GM12878 (cell line): ENCODE results near the gene COBLL1. TPM values are rescaled to one million over a fixed set of nuclear protein-coding genes. Genes with fewer than 3 reads are reported as not detected.

Experiments used
- ATAC-seq: fragments of 200-7000 bp; cut with Tn5 transposase; 3 replicates; pipeline ENCODE4 v1.9.1; 2020; ENCODE audit warnings: mild to moderate bottlenecking, moderate library complexity
- BruUV-seq: library from RNA; stranded (reverse); fragments of 400-500 nt; replicated peaks from 2 replicates; lab custom pipeline; 2021; lab: Mats Ljungman, UMichigan
- CTCF ChIA-PET: fragments of 300-600 bp; sonication (Branson Sonifier 250); formaldehyde crosslinking; extraction: SDS; loops from one replicate; lab custom pipeline; 2021; ENCODE audit warnings: inconsistent platforms; lab: Yijun Ruan, JAX
- POLR2A ChIA-PET: fragments of 350-600 bp; formaldehyde crosslinking; extraction: SDS; loops from one replicate; lab custom pipeline; 2021; ENCODE audit warnings: inconsistent platforms; lab: Charles Lee
- RAD21 ChIA-PET: fragments of 300-600 bp; sonication (Branson Sonifier 250); formaldehyde crosslinking; loops from one replicate; lab custom pipeline; 2023; ENCODE audit warnings: antibody characterized with exemption; ENCODE audit not compliant: unreplicated experiment; lab: Charles Lee
- SMC1A ChIA-PET: fragments of 300-600 bp; sonication (Branson Sonifier 250); formaldehyde crosslinking; loops from one replicate; lab custom pipeline; 2023; ENCODE audit not compliant: unreplicated experiment, uncharacterized antibody; lab: Charles Lee
- DNase-seq: peaks from one replicate; pipeline ENCODE4 v3.0.0-alpha.2; 2011; ENCODE audit warnings: low read depth, low spot score
- FAIRE-seq: peaks from 3 replicates; lab custom pipeline; 2011; peaks lifted over from hg19 to GRCh38; lab: Jason Lieb, UNC
- H2AFZ ChIP-seq: 2 replicates; pipeline ENCODE4 v1.6.0; 2011; ENCODE audit warnings: low read depth, low read length, control low read depth; ENCODE audit not compliant: control insufficient read depth
- H3K27ac ChIP-seq: 2 replicates; pipeline ENCODE4 v1.5.1; 2011; ENCODE audit warnings: control low read depth; ENCODE audit not compliant: control insufficient read depth, insufficient read depth
- H3K27me3 ChIP-seq, 2 experiments: replicated peaks in 1 of 2; 2 replicates each; pipeline versions ENCODE4 v1.6.0 to v1.6.1; 2011; ENCODE audit warnings: low read length in 1 of 2; ENCODE audit not compliant: control insufficient read depth in 2 of 2, insufficient read depth in 2 of 2
- H3K36me3 ChIP-seq, 2 experiments: 2 replicates each; pipeline ENCODE4 v1.5.1; 2011; ENCODE audit warnings: low read length in 1 of 2; ENCODE audit not compliant: control insufficient read depth in 2 of 2, insufficient read depth in 2 of 2
- H3K4me1 ChIP-seq: 2 replicates; pipeline ENCODE4 v1.6.1; 2011; ENCODE audit warnings: mild to moderate bottlenecking, low read length, moderate library complexity, mixed read lengths; ENCODE audit not compliant: control insufficient read depth, insufficient read depth
- H3K4me2 ChIP-seq: 2 replicates; pipeline ENCODE4 v1.6.0; 2011; ENCODE audit warnings: control low read depth; ENCODE audit not compliant: control insufficient read depth, insufficient read depth
- H3K4me3 ChIP-seq: fragments of 200-600 bp; sonication (generic); 2 replicates; pipeline ENCODE4 v1.5.1; 2016
- H3K79me2 ChIP-seq: 2 replicates; pipeline ENCODE4 v1.6.0; 2011; ENCODE audit warnings: low read length; ENCODE audit not compliant: control insufficient read depth, insufficient read depth
- H3K9ac ChIP-seq: 2 replicates; pipeline ENCODE4 v1.8.0; 2011; ENCODE audit warnings: low read length, control low read depth, mixed read lengths; ENCODE audit not compliant: control insufficient read depth, insufficient read depth
- H3K9me3 ChIP-seq: replicated peaks from 3 replicates; pipeline ENCODE4 v1.5.1; 2011; ENCODE audit warnings: mild to moderate bottlenecking, low read length; ENCODE audit not compliant: control insufficient read depth, insufficient read depth
- H4K20me1 ChIP-seq: 2 replicates; pipeline ENCODE4 v1.6.0; 2011; ENCODE audit not compliant: control insufficient read depth, insufficient read depth
- BACH1 ChIP-seq: fragments of 450-650 bp; IDR thresholded peaks from 2 replicates; pipeline ENCODE4 v1.6.1; 2017; ENCODE audit warnings: mild to moderate bottlenecking, borderline replicate concordance
- CBX3 ChIP-seq: fragments of 200-600 bp; sonication (generic); IDR thresholded peaks from 2 replicates; pipeline ENCODE4 v1.6.1; 2016; ENCODE audit warnings: low read depth, borderline replicate concordance
- KDM1A ChIP-seq: fragments of 200-600 bp; sonication (generic); IDR thresholded peaks from 2 replicates; pipeline ENCODE4 v1.6.1; 2016; ENCODE audit warnings: borderline replicate concordance
- POU2F2 ChIP-seq: IDR thresholded peaks from 3 replicates; pipeline ENCODE4 v1.6.1; 2011; ENCODE audit warnings: low read depth, mild to moderate bottlenecking, low read length, borderline replicate concordance
- RELA ChIP-seq: fragments of 450-650 bp; IDR thresholded peaks from 2 replicates; pipeline ENCODE4 v1.8.0; 2014; ENCODE audit warnings: borderline replicate concordance; ENCODE audit not compliant: partially characterized antibody
- SIX5 ChIP-seq: IDR thresholded peaks from 2 replicates; pipeline ENCODE4 v1.6.1; 2011; ENCODE audit warnings: mild to moderate bottlenecking, low read depth, low read length, moderate library complexity; ENCODE audit not compliant: severe bottlenecking
- SMARCA5 ChIP-seq: fragments of 450-650 bp; IDR thresholded peaks from 2 replicates; pipeline ENCODE4 v1.6.1; 2017; ENCODE audit warnings: mild to moderate bottlenecking
- SUPT20H ChIP-seq: IDR thresholded peaks from 2 replicates; pipeline ENCODE4 v1.6.1; 2011; ENCODE audit warnings: low read depth, mild to moderate bottlenecking, low read length, moderate library complexity, borderline replicate concordance; ENCODE audit not compliant: control insufficient read depth
- TAF1 ChIP-seq: IDR thresholded peaks from 2 replicates; pipeline ENCODE4 v1.6.1; 2011; ENCODE audit warnings: mild to moderate bottlenecking, low read depth, low read length, borderline replicate concordance
- TCF12 ChIP-seq: IDR thresholded peaks from 2 replicates; pipeline ENCODE4 v1.6.1; 2011; ENCODE audit warnings: low read depth, mild to moderate bottlenecking, low read length
- ZNF622 ChIP-seq: fragments of 450-650 bp; IDR thresholded peaks from 2 replicates; pipeline ENCODE4 v1.6.1; 2017; ENCODE audit warnings: mild to moderate bottlenecking, inconsistent platforms
- ZZZ3 ChIP-seq: IDR thresholded peaks from 2 replicates; pipeline ENCODE4 v1.6.1; 2011; ENCODE audit warnings: low read depth; ENCODE audit not compliant: control insufficient read depth, insufficient read length
- WGBS: methylation state at CpG from one replicate; pipeline ENCODE4 v1.1.6; 2016; ENCODE audit warnings: low lambda C conversion rate; ENCODE audit not compliant: insufficient replicate concordance, insufficient coverage; ENCODE audit errors: missing lambda C conversion rate; 5-methylcytosine and 5-hydroxymethylcytosine counted together
- in situ Hi-C: fragments of 300-500 bp; cut with MboI; formaldehyde crosslinking; loops from 9 replicates; pipeline ENCODE4 v1.14.3; 2018; ENCODE audit warnings: mixed read lengths
- intact Hi-C: fragments of 100-400 bp; cut with micrococcal nuclease; formaldehyde crosslinking; loops from one replicate; pipeline ENCODE4 v1.14.2; 2022; ENCODE audit not compliant: unreplicated experiment
- polyA plus RNA-seq, 11 experiments: library from polyadenylated mRNA; depleted of rRNA in 4 of 11; unstranded in 6 of 11; stranded (reverse) in 5 of 11; fragments of >200 nt; fragmentation: Nextera tagmentation in 4 of 11; fragmentation: Illumina TruSeq in 1 of 11; extraction: Ambion mirVana in 4 of 11; extraction: Trizol in 1 of 11; gene quantifications; 1 replicate in 1 of 11; 2 replicates in 10 of 11; pipeline versions ENCODE4 v1.2.1 to v1.2.3, GENCODE V29; 2011 to 2016; ENCODE audit warnings: inconsistent platforms in 2 of 11, missing spikeins in 2 of 11, low read depth in 1 of 11
- total RNA-seq, 4 experiments: library from RNA; depleted of rRNA in 3 of 4; stranded (reverse); fragments of >200 nt in 3 of 4; fragmentation: Illumina TruSeq in 1 of 4; extraction: Trizol in 1 of 4; gene quantifications; 2 replicates each; pipeline versions ENCODE4 v1.2.1 to v1.2.3, GENCODE V29; 2013 to 2021
- TF ChIP-seq, protein P1 (sequence below): fragments of 450-650 bp; conservative IDR thresholded peaks from 2 replicates; pipeline ENCODE4 v1.6.1; 2017; ENCODE audit warnings: mild to moderate bottlenecking, moderate library complexity
- TF ChIP-seq, protein P2 (sequence below): IDR thresholded peaks from 2 replicates; pipeline ENCODE4 v1.6.1; 2012; ENCODE audit warnings: low read depth, low read length, improper control_type of control experiment
- TF ChIP-seq, protein P3 (sequence below): fragments of 450-650 bp; IDR thresholded peaks from 2 replicates; pipeline ENCODE4 v1.6.1; 2014; ENCODE audit warnings: mild to moderate bottlenecking
- TF ChIP-seq, protein P4 (sequence below): fragments of 450-650 bp; IDR thresholded peaks from 2 replicates; pipeline ENCODE4 v1.6.1; 2017; ENCODE audit warnings: low read depth, mild to moderate bottlenecking, moderate library complexity
- TF ChIP-seq, protein P5 (sequence below), 3 experiments: IDR thresholded peaks in 2 of 3; conservative IDR thresholded peaks in 1 of 3; 2 replicates each; pipeline ENCODE4 v1.5.1; 2011; ENCODE audit warnings: low read depth in 3 of 3, low read length in 3 of 3, mild to moderate bottlenecking in 3 of 3, control low read depth in 2 of 3, moderate library complexity in 2 of 3, inconsistent platforms in 1 of 3, mixed read lengths in 1 of 3; ENCODE audit not compliant: control insufficient read depth in 2 of 3, insufficient read depth in 1 of 3; ENCODE audit errors: extremely low read depth in 1 of 3

Gene COBLL1
- total and polyA plus RNA-seq, 10 of the 15 experiments (the other 5 are each of a cell fraction or from before 2014, with no cell fraction given): 0.46 TPM; not detected in 9

DNA sequence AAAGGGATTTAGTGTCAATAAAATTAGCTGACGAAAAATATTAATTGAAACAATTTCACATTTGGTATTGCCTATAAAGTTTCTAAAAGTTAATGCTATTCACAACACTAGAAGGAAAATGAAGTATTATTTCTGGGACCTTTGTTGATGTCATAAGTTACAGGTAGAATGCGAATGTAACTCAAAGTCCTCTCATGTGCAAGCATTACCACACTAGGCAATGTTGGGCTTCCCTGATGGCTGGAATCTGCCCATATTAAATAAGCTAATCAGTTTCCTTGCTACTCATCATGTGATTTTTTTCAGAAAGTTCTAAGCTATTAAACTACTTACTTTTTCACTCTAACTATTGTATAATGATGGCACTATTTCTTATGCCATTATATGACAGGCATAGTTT lies 44.6 kb downstream of the COBLL1 start:
- Histone ChIP-seq H3K4me2 (no peak overlapping the region), H3K27me3 (no peaks in the 10 kb centered on the region), H3K4me3 (no peak overlapping the region), H3K4me1 (no peaks in the 10 kb centered on the region), H3K27ac (no peak overlapping the region), H3K9ac (no peak overlapping the region), H3K9me3 (no peaks in the 10 kb centered on the region), H2AFZ (no peak overlapping the region), H3K79me2 (no peaks in the 10 kb centered on the region), H3K36me3 (no peaks in the 10 kb centered on the region), H4K20me1 (no peaks in the 10 kb centered on the region; the same call in 1 of the 2 replicates)
- ChIA-PET SMC1A (interaction anchor here (0.7 kb wide), 1 partner anchor 580 kb away, joined by 3 read pairs; no protein-coding TSS in a partner anchor), RAD21 (no interaction called here), CTCF (no interaction called here), POLR2A (no interaction called here)
- TF ChIP-seq POU2F2 (no peak), SIX5 (no peak), TCF12 (no peak), ZZZ3 (no peak), TAF1 (no peak), BACH1 (no peak), CBX3 (no peak), RELA (no peak), KDM1A (no peak), ZNF622 (no peak), SMARCA5 (no peak), SUPT20H (no peak)
- TF ChIP-seq, protein P1, sequence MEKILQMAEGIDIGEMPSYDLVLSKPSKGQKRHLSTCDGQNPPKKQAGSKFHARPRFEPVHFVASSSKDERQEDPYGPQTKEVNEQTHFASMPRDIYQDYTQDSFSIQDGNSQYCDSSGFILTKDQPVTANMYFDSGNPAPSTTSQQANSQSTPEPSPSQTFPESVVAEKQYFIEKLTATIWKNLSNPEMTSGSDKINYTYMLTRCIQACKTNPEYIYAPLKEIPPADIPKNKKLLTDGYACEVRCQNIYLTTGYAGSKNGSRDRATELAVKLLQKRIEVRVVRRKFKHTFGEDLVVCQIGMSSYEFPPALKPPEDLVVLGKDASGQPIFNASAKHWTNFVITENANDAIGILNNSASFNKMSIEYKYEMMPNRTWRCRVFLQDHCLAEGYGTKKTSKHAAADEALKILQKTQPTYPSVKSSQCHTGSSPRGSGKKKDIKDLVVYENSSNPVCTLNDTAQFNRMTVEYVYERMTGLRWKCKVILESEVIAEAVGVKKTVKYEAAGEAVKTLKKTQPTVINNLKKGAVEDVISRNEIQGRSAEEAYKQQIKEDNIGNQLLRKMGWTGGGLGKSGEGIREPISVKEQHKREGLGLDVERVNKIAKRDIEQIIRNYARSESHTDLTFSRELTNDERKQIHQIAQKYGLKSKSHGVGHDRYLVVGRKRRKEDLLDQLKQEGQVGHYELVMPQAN: no peak
- TF ChIP-seq, protein P2, sequence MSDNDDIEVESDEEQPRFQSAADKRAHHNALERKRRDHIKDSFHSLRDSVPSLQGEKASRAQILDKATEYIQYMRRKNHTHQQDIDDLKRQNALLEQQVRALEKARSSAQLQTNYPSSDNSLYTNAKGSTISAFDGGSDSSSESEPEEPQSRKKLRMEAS: no peak
- TF ChIP-seq, protein P3, sequence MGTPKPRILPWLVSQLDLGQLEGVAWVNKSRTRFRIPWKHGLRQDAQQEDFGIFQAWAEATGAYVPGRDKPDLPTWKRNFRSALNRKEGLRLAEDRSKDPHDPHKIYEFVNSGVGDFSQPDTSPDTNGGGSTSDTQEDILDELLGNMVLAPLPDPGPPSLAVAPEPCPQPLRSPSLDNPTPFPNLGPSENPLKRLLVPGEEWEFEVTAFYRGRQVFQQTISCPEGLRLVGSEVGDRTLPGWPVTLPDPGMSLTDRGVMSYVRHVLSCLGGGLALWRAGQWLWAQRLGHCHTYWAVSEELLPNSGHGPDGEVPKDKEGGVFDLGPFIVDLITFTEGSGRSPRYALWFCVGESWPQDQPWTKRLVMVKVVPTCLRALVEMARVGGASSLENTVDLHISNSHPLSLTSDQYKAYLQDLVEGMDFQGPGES: no peak
- TF ChIP-seq, protein P4, sequence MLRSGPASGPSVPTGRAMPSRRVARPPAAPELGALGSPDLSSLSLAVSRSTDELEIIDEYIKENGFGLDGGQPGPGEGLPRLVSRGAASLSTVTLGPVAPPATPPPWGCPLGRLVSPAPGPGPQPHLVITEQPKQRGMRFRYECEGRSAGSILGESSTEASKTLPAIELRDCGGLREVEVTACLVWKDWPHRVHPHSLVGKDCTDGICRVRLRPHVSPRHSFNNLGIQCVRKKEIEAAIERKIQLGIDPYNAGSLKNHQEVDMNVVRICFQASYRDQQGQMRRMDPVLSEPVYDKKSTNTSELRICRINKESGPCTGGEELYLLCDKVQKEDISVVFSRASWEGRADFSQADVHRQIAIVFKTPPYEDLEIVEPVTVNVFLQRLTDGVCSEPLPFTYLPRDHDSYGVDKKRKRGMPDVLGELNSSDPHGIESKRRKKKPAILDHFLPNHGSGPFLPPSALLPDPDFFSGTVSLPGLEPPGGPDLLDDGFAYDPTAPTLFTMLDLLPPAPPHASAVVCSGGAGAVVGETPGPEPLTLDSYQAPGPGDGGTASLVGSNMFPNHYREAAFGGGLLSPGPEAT: no peak
- TF ChIP-seq, protein P5, sequence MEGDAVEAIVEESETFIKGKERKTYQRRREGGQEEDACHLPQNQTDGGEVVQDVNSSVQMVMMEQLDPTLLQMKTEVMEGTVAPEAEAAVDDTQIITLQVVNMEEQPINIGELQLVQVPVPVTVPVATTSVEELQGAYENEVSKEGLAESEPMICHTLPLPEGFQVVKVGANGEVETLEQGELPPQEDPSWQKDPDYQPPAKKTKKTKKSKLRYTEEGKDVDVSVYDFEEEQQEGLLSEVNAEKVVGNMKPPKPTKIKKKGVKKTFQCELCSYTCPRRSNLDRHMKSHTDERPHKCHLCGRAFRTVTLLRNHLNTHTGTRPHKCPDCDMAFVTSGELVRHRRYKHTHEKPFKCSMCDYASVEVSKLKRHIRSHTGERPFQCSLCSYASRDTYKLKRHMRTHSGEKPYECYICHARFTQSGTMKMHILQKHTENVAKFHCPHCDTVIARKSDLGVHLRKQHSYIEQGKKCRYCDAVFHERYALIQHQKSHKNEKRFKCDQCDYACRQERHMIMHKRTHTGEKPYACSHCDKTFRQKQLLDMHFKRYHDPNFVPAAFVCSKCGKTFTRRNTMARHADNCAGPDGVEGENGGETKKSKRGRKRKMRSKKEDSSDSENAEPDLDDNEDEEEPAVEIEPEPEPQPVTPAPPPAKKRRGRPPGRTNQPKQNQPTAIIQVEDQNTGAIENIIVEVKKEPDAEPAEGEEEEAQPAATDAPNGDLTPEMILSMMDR (IDR thresholded peaks at IDR 0.05 in 2 of 3, conservative IDR thresholded peaks at IDR 0.05 in 1 of 3; ENCODE audit: control insufficient read depth in 2 of 3, extremely low read depth in 1 of 3, insufficient read depth in 1 of 3, low read depth in 3 of 3, low read length in 3 of 3): no peak
- no peak for FAIRE-seq
- ATAC-seq: no peak
- in situ Hi-C loops: no loop called here
- DNase-seq: no peak
- intact Hi-C loops: no loop called here
- no TSS peak for BruUV-seq
- WGBS: 68% methylated on average over 2 of the region's 2 CpGs
